A549 (cell line): ENCODE measurements around the gene LAMA2.

Experiments used
- BHLHE40 ChIP-seq: IDR thresholded peaks from 2 replicates; pipeline ENCODE4 v1.6.1; 2012; ENCODE audit warnings: low read depth, low read length, inconsistent platforms
- CTCF ChIP-seq: fragments of >200 bp; sonication (Bioruptor Twin); formaldehyde crosslinking; IDR thresholded peaks from 3 replicates; pipeline ENCODE4 v1.5.1; 2016
- ESRRA ChIP-seq: fragments of 150-350 bp; IDR thresholded peaks from 2 replicates; pipeline ENCODE4 v1.6.1; 2014; ENCODE audit warnings: mild to moderate bottlenecking, low read length, borderline replicate concordance
- MAX ChIP-seq: IDR thresholded peaks from 2 replicates; pipeline ENCODE4 v1.6.1; 2012
- MAZ ChIP-seq: fragments of 150-350 bp; IDR thresholded peaks from 2 replicates; pipeline ENCODE4 v1.6.1; 2014; ENCODE audit warnings: antibody characterized with exemption, low read depth, low read length, borderline replicate concordance
- MYC ChIP-seq: IDR thresholded peaks from 2 replicates; pipeline ENCODE4 v1.6.1; 2012; ENCODE audit warnings: mild to moderate bottlenecking, inconsistent platforms, low read length, improper control_type of control experiment, borderline replicate concordance
- PBX3 ChIP-seq: IDR thresholded peaks from 2 replicates; pipeline ENCODE4 v1.6.1; 2012
- POLR2A ChIP-seq: IDR thresholded peaks from 2 replicates; pipeline ENCODE4 v1.6.1; 2012; ENCODE audit warnings: mild to moderate bottlenecking, low read length
- POLR2AphosphoS2 ChIP-seq: conservative IDR thresholded peaks from 2 replicates; pipeline ENCODE4 v1.6.1; 2012; ENCODE audit warnings: low read length, improper control_type of control experiment, inconsistent platforms
- RAD21 ChIP-seq, 2 experiments: fragments of >200 bp in 1 of 2; sonication (Bioruptor Twin) in 1 of 2; formaldehyde crosslinking in 1 of 2; IDR thresholded peaks in 1 of 2; conservative IDR thresholded peaks in 1 of 2; 2 replicates in 1 of 2; 3 replicates in 1 of 2; pipeline ENCODE4 v1.6.1; 2012 to 2018; ENCODE audit warnings: inconsistent platforms in 1 of 2
- TP53 ChIP-seq: fragments of 250-450 bp; sonication (Bioruptor Pico); IDR thresholded peaks from 2 replicates; pipeline ENCODE4 v1.5.0; 2021; ENCODE audit warnings: mild to moderate bottlenecking, moderate library complexity
- ZFP36 ChIP-seq: fragments of 450-650 bp; IDR thresholded peaks from 2 replicates; pipeline ENCODE4 v1.6.1; 2014; ENCODE audit warnings: borderline replicate concordance; ENCODE audit not compliant: partially characterized antibody

- TF ChIP-seq PBX3 (no peak), ESRRA (no peak), CTCF (no peak), MAX (no peak), RAD21 (conservative IDR thresholded peaks at IDR 0.05 in 1 of 2, IDR thresholded peaks at IDR 0.05 in 1 of 2) (no peak), POLR2A (no peak), BHLHE40 (no peak), MAZ (no peak), ZFP36 (no peak), POLR2AphosphoS2 (no peak), MYC (no peak), TP53 (CRISPR knock-in tag) (no peak)
These were observed 468.9 kb downstream of the LAMA2 start for GRCh38 chr6:129351807-129352206.
